Esophagus squamous epithelium (tissue), 5 donors: Measurements from ENCODE around the gene MATK. TPM values are rescaled to one million over a fixed set of nuclear protein-coding genes. Genes with fewer than 3 reads are reported as not detected.

ENCODE experiments used
- DNase-seq: peaks from one replicate; lab custom pipeline; 2025; lab: John Stamatoyannopoulos, UW
- H3K27ac ChIP-seq, 4 donors: fragments of 200-600 bp; sonication (generic); one replicate each; pipeline ENCODE4 v1.5.1; 2016 to 2019; ENCODE audit warnings: mild to moderate bottlenecking in 1 of 4
- H3K27me3 ChIP-seq, 4 donors: fragments of 200-600 bp; sonication (generic); 1 replicate in 3 of 4; 2 replicates in 1 of 4; pipeline versions ENCODE4 v1.5.1 to v1.6.0; 2017 to 2021; ENCODE audit warnings: antibody characterized with exemption in 1 of 4
- H3K36me3 ChIP-seq, 3 donors: fragments of 200-600 bp; sonication (generic); one replicate each; pipeline ENCODE4 v1.5.1; 2016 to 2019
- H3K4me1 ChIP-seq, 3 donors: fragments of 200-600 bp; sonication (generic); one replicate each; pipeline ENCODE4 v1.5.1; 2017 to 2019
- H3K4me3 ChIP-seq, 4 donors: fragments of 200-600 bp; sonication (generic); 1 replicate in 3 of 4; 2 replicates in 1 of 4; pipeline ENCODE4 v1.5.1; 2016 to 2019; ENCODE audit warnings: mild to moderate bottlenecking in 2 of 4, moderate library complexity in 1 of 4
- H3K9me3 ChIP-seq, 3 donors: fragments of 200-600 bp; sonication (generic); one replicate each; pipeline ENCODE4 v1.5.1; 2016 to 2019
- POLR2A ChIP-seq, 4 donors: fragments of 450-650 bp; IDR thresholded peaks; one replicate each; pipeline ENCODE4 v1.6.1; 2017; ENCODE audit warnings: antibody characterized with exemption in 4 of 4, mild to moderate bottlenecking in 4 of 4, moderate library complexity in 3 of 4
- WGBS, 2 donors: methylation state at CpG; one replicate each; pipeline ENCODE4 v1.1.5; 2018; 5-methylcytosine and 5-hydroxymethylcytosine counted together
- intact Hi-C: fragments of 100-400 bp; cut with DNase I; formaldehyde crosslinking; loops from one replicate; pipeline ENCODE4 v1.15.0; 2022
- total RNA-seq, 4 donors: library from RNA; depleted of rRNA; stranded (reverse); fragments of >200 nt; gene quantifications; one replicate each; pipeline ENCODE4 v1.1.0, GENCODE V29; 2016
- TF ChIP-seq, protein P1 (sequence below), 6 experiments: fragments of 450-650 bp in 4 of 6; fragments of 200-600 bp in 2 of 6; sonication (generic) in 2 of 6; IDR thresholded peaks; one replicate each; pipeline ENCODE4 v1.5.1; 2016 to 2019; ENCODE audit warnings: antibody characterized with exemption in 6 of 6, mild to moderate bottlenecking in 4 of 6, moderate library complexity in 4 of 6
- donor health status: DM: yes; HTN: yes; CAD: no.

Gene MATK
- total RNA-seq, 4 donors from 2014 or later, result 1.1 to 4.4 (median 2.1) TPM; not detected in 1

DNA sequence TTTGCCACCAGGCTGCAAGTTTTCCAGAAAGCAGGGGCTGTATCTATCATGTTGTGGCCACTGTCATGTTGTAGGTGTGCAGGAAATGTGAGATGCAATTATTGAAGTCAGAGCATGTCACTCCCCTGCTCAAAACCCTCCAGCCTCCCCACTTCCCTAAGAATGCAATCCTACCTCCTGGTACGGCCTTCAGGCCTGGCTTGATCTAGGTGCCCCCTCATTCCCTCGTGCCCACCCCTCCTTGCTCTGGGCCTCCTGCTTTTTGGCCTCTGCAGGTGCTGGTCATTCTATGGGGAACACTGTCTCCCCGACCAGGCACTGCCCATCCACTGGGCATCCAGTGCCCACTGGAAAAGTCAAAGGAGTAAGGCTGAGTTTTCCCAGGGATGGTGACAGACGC lies 28.5 kb upstream of the MATK start:
- Histone ChIP-seq H3K27me3 (peaks cover 0 to 9% (median 0%) of the 10 kb centered on the region in 4 donors), H3K27ac (no peak overlapping the region), H3K4me3 (no peak overlapping the region), H3K4me1 (peaks cover 0 to 25% (median 4%) of the 10 kb centered on the region in 3 donors), H3K9me3 (no peaks in the 10 kb centered on the region), H3K36me3 (no peaks in the 10 kb centered on the region)
- 82 to 87% methylated on average over 3 to 4 of the region's 4 CpGs for WGBS, 2 donors
- intact Hi-C loops, result no loop called here
- no peak for DNase-seq
- TF ChIP-seq, protein P1, sequence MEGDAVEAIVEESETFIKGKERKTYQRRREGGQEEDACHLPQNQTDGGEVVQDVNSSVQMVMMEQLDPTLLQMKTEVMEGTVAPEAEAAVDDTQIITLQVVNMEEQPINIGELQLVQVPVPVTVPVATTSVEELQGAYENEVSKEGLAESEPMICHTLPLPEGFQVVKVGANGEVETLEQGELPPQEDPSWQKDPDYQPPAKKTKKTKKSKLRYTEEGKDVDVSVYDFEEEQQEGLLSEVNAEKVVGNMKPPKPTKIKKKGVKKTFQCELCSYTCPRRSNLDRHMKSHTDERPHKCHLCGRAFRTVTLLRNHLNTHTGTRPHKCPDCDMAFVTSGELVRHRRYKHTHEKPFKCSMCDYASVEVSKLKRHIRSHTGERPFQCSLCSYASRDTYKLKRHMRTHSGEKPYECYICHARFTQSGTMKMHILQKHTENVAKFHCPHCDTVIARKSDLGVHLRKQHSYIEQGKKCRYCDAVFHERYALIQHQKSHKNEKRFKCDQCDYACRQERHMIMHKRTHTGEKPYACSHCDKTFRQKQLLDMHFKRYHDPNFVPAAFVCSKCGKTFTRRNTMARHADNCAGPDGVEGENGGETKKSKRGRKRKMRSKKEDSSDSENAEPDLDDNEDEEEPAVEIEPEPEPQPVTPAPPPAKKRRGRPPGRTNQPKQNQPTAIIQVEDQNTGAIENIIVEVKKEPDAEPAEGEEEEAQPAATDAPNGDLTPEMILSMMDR (IDR thresholded peaks at IDR 0.05), result no peak
- TF ChIP-seq POLR2A (IDR thresholded peaks at IDR 0.05), result no peak

DNA sequence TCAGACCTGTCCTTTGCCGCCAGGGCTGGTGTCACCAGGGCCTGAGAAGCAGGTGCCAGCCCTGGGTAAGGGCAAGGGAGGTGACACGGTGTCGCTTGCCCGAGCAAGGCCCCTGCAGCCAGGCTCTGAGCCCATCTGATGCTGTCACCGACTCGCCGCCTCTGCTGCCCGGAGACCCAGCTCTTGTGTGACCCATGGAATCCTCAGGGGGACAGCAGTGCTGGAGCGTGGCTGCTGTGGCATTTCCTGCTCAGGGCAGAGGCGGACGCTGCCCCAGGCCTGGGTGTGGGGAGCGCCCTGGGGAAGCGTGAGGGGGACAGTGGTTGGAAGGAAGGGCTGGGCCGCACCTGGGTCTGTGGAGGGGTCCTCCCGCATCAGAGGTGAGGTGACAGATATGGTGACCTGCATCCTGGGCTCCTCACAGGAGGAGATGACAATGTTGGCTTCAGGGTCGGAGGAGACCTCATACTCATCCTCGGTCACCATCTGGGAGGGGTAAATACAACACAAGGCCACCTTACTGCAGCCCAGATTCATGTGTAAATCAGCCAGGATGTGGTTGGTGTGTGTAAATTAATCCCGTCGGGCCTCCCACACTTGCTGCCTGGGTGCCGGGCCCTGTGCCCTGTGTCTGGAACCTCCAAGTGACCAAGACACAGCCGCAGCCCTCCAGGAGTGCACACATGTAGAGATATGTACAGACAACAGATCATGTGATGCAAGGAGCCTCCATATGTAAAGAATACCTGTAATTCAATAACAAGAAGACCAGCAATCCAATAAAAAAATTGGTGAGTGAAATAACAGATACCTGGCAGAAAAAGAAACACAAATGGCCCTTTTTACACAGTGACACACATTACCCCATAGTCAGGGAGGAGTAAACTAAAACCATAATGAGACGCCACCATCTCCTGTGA lies 27.6 kb upstream of the MATK start:
- peaks cover 0 to 22% (median 4%) of the 10 kb centered on the region in 3 donors for H3K4me1 ChIP-seq

DNA sequence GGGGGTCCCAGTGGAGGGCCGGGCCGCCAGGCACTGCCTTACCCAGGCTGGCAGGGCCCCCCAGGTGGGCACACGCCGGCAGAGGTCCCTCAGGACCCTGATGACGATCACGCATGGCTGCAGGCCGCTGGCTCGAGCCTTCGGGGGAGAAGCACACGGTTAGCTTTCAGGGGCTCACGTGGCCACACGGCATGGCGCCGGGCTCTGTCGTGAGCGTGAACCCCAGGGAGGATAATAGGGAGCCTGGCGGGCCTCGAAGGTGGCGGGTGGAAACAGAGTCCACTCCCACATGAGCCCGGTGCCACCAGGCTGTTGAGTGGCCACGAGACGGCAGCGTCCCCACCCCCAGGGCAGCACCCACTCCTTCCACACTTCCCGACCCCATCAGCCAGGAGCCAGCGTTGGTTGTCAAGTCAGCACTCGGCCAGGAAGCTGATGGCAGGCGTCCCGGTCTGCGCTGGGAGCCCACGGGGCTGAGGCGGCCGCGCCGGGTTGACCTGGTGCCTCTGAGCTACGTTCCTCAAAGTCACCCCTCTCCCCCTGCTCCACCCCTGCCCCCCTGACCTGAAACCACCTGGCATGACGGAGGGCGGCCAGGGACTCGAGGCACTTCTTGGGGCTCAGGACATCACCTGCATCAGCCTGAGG lies 24.7 kb upstream of the MATK start:
- no peak for DNase-seq
- peaks cover 0 to 19% (median 4%) of the 10 kb centered on the region in 3 donors for H3K4me1 ChIP-seq
- H3K27me3 ChIP-seq, result peaks cover 0 to 9% (median 0%) of the 10 kb centered on the region in 4 donors
- no peak overlapping the region for H3K27ac ChIP-seq
- TF ChIP-seq, protein P1 (IDR thresholded peaks at IDR 0.05), result no peak
- no peak for TF ChIP-seq POLR2A (IDR thresholded peaks at IDR 0.05)
- H3K4me3 ChIP-seq, result no peak overlapping the region
- intact Hi-C loops, result no loop called here
- WGBS, 2 donors, result 50 to 75% methylated on average over 6 to 8 of the region's 38 CpGs
- no peaks in the 10 kb centered on the region for H3K36me3 ChIP-seq
- H3K9me3 ChIP-seq, result no peaks in the 10 kb centered on the region

More for the DNA sequence above, 27.6 kb upstream of the MATK start:
- TF ChIP-seq, protein P1 (IDR thresholded peaks at IDR 0.05), result no peak
- TF ChIP-seq POLR2A (IDR thresholded peaks at IDR 0.05), result no peak
- Histone ChIP-seq H3K4me3 (no peak overlapping the region), H3K27ac (peak overlapping the region in 2 of 4 donors; percentile 16 to 52), H3K9me3 (no peaks in the 10 kb centered on the region), H3K36me3 (no peaks in the 10 kb centered on the region), H3K27me3 (peaks cover 0 to 9% (median 0%) of the 10 kb centered on the region in 4 donors)
- 85 to 100% methylated on average over 1 to 9 of the region's 22 CpGs for WGBS, 2 donors
- intact Hi-C loops, result no loop called here
- no peak for DNase-seq

DNA sequence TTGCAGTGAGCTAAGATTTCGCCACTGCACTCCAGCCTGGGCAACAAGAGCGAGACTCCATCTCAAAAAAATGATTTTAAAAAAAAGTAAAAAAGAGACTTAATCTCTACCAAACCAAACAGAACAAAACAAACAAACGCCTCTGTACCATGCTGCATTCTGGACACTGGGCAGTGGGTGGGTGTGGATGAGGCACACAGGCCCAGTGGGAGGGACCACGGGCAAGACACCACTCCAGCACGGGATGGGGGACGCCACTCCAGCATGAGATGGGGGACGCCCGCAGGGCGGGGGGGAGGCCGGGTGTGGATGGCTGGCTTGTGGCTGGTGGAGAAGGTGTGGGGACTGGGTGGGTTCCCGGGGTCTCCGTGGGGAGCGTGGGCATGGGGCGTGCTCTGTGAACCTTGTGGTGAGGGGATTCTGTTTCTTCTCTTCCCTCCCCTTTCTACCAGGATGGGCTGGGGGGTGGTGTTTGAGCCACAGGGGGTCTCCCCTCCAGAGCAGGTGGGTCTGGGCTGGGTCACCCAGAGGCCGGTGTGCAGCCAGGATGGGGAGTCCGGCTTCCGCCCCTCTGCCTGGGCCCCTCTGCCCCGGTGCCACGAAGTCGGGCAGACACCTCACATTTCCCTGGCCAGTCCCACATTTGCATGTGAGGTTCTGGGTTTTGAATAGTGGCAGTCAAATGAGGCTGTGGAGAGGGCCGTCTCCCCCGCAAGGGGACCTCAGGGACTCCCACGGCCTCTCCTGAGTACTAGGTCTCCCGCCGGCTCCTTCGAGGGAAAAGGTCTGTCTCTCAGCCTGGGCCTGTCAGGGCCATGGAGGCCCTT lies 23.9 kb upstream of the MATK start:
- WGBS, 2 donors, result 54 to 77% methylated on average over 5 to 14 of the region's 26 CpGs
- DNase-seq, result no peak
- TF ChIP-seq, protein P1 (IDR thresholded peaks at IDR 0.05), result no peak
- no peak for TF ChIP-seq POLR2A (IDR thresholded peaks at IDR 0.05)
- no peaks in the 10 kb centered on the region for H3K36me3 ChIP-seq
- no peak overlapping the region for H3K4me3 ChIP-seq
- H3K27me3 ChIP-seq, result peaks cover 0 to 9% (median 0%) of the 10 kb centered on the region in 4 donors
- no peaks in the 10 kb centered on the region for H3K9me3 ChIP-seq
- intact Hi-C loops, result no loop called here
- H3K27ac ChIP-seq, result no peak overlapping the region
- peaks cover 0 to 19% (median 4%) of the 10 kb centered on the region in 3 donors for H3K4me1 ChIP-seq
